Keratinocyte (primary cell): ENCODE measurements around the gene SEMA7A.

Experiments used
- CTCF ChIP-seq, 3 experiments: IDR thresholded peaks in 1 of 3; conservative IDR thresholded peaks in 1 of 3; optimal IDR thresholded peaks in 1 of 3; 2 replicates in 2 of 3; 3 replicates in 1 of 3; pipeline versions ENCODE3 to v1.5.1; 2011; ENCODE audit warnings: low read length in 3 of 3, mild to moderate bottlenecking in 3 of 3, moderate library complexity in 2 of 3, control low read depth in 1 of 3, inconsistent platforms in 1 of 3; ENCODE audit not compliant: insufficient read depth in 2 of 3; ENCODE audit errors: extremely low read depth in 1 of 3
- EZH2 ChIP-seq: IDR thresholded peaks from one replicate; pipeline ENCODE4 v1.6.1; 2012; ENCODE audit warnings: inconsistent platforms, mild to moderate bottlenecking, low read length, moderate library complexity

GRCh38 chr15:74414081-74414580 lies 19.6 kb downstream of the SEMA7A start:
- no peak for TF ChIP-seq CTCF (optimal IDR thresholded peaks at IDR 0.05 in 1 of 3, IDR thresholded peaks at IDR 0.05 in 1 of 3, conservative IDR thresholded peaks at IDR 0.05 in 1 of 3; ENCODE audit: extremely low read depth in 1 of 3, insufficient read depth in 2 of 3, low read length in 3 of 3)
- TF ChIP-seq EZH2, result no peak
